22Rv1 (cell line): Measurements from ENCODE around the gene CLK3.

Source experiments
- CTCF ChIP-seq: fragments of 450-650 bp; IDR thresholded peaks from 2 replicates; pipeline ENCODE4 v1.5.1; 2017; ENCODE audit warnings: mild to moderate bottlenecking
- ZFX ChIP-seq: fragments of 450-650 bp; IDR thresholded peaks from 2 replicates; pipeline ENCODE4 v1.6.1; 2017; ENCODE audit warnings: antibody characterized with exemption, borderline replicate concordance

DNA sequence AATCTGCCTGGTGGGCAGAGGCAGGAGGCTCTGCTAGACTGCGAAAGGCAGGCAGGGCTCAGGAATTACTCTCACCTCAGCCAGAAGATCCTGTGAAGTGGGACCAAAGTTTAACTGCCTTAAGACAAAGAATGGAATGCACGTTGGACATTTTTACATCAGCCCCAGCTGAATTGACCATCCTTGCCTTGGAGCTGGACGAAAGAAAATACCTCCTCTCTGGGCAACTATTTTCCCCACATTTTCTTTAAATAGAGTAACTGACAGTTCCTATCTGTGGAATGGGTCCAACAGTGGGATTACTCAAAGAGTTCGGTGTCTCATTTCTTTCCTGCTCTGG is 45.9 kb upstream of the CLK3 start:
- TF ChIP-seq CTCF (no peak), ZFX (no peak)
